Ovary (tissue), 3 donors: ENCODE measurements around the gene RABL2B.
"Not testable (repeated sequence)": the region's sequence is repeated elsewhere in the genome, so short reads cannot be mapped to it uniquely, and the experiment has no call there.

Experiments
- CTCF ChIP-seq, 3 donors: fragments of 450-650 bp in 2 of 3; fragments of 200-600 bp in 1 of 3; IDR thresholded peaks; one replicate each; pipeline versions ENCODE4 v1.5.1 to v1.8.0; 2016 to 2022; ENCODE audit warnings: antibody characterized with exemption in 3 of 3, mild to moderate bottlenecking in 1 of 3
- POLR2A ChIP-seq: fragments of 450-650 bp; IDR thresholded peaks from one replicate; pipeline ENCODE4 v1.6.1; 2017; ENCODE audit warnings: antibody characterized with exemption, mild to moderate bottlenecking, moderate library complexity
- donor health status: DM: no; HTN: no; CAD: no.

- not testable (repeated sequence) for TF ChIP-seq CTCF (IDR thresholded peaks at IDR 0.05); POLR2A
These were observed 5.8 kb downstream of the RABL2B start for GRCh38 chr22:50777631-50778030.
